HG02938 (cell line): ENCODE data around the gene ODAD3.
"Not testable (repeated sequence)": the region's sequence is repeated elsewhere in the genome, so short reads cannot be mapped to it uniquely, and the experiment has no call there.

Source experiments
- ATAC-seq: cut with Tn5 transposase; IDR thresholded peaks from one replicate; pipeline ENCODE4 v1.9.1; 2021; ENCODE audit warnings: mild to moderate bottlenecking, moderate library complexity; ENCODE audit not compliant: unreplicated experiment

Gene ODAD3

GRCh38 chr19:11435057-11435832 lies at the start of gene ODAD3, which contains the start of gene PRKCSH:
ODAD3 (minus strand) TSS chr19:11435121; CDS start chr19:11435016, 105 bp downstream.
PRKCSH (plus strand) TSS chr19:11435635; CDS start chr19:11436118, 483 bp downstream.
- ATAC-seq, result peak; percentile 83

- no peak for ATAC-seq
Observed at GRCh38 chr19:11483366-11484111, 48.6 kb upstream of the ODAD3 start.

GRCh38 chr19:11482384-11483050 lies 47.6 kb upstream of the ODAD3 start:
- ATAC-seq, result no peak

- no peak for ATAC-seq
Observed at GRCh38 chr19:11481534-11482383, 46.8 kb upstream of the ODAD3 start.

DNA sequence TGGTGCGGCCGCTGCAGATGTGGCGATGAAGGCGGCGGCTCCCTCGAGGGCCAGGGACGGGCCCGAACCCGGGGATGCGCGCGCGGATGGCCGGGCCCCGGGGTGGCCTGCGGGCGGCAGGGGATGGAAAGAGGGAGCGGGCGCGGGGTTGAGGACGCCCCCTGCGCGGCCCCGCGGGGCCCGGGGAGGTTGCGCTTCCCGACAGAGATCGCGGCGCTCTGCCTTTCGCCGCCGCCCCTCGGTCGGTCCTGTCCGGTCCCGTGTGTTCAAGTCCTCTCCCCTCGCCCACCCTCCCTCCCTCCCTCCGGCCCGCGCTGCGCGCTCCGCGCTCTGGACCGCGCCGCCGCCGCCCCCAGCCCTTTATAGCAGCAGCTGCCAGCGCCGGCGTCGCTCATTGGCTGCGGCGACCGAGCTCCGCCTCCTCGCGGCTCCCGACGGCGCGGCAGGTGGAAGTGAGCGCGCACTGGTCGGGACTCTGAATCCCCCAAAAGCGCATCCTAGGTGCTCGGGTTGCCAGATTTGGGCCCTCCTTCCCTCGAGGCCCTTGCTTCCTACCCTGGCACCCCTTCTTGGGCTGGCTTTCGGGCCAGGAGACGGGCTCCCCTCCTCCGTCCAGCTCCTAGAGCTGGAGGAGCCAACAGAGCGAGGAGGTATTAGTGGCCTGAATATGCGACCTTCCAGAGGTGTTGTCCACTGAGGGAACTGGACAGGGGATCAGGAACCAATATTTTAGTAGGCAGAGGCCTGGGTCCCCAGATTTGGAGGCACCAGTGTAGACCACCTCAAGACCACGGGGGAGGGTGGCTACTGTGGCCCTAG lies 46.0 kb upstream of the ODAD3 start, which contains the start of gene ELAVL3:
ELAVL3 (minus strand) TSS at position 332 of the 819 bp plus-strand sequence. CDS start 438 bp downstream, outside the sequence.
- ATAC-seq, result no peak

DNA sequence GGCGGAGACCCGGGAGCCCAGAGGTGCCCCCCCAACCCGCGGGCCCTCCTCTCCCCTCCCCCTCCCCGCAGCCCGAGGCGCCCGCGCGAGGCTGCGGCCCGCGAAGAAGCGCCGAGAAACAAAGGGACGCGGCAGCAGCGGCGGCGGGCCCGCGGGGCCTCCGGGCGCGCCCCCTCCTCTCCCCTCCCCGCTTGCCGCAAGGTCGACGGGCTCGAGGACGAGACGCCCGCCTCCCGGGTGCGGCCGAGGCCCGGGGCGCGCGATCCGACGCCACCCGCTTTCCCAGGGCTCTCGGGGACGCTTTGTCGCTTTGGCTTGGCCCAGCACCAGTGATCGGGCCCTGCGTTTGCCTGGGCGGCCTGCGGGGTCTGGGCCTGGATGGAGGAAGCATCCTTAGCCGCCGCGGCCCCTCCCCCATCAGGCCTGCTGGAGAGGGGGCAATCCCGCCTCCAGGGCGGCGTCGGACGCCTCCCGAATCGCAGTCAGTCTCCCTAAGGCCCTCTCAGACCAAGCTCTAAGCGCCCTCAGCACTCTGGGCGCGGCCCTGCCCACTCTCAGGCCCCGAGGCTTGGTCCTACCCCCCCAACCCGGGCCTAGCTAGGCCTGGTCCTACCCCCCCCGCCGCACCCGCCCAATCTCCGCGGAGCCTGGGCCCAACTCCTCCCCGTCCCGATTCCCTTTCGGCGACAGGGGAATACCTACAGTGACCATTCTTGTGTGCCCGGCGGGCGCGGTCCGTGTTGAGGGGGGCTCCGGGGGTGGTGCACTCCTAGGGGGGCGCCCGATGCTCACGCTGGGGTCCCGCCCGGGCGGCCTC lies 45.2 kb upstream of the ODAD3 start:
- no peak for ATAC-seq

DNA sequence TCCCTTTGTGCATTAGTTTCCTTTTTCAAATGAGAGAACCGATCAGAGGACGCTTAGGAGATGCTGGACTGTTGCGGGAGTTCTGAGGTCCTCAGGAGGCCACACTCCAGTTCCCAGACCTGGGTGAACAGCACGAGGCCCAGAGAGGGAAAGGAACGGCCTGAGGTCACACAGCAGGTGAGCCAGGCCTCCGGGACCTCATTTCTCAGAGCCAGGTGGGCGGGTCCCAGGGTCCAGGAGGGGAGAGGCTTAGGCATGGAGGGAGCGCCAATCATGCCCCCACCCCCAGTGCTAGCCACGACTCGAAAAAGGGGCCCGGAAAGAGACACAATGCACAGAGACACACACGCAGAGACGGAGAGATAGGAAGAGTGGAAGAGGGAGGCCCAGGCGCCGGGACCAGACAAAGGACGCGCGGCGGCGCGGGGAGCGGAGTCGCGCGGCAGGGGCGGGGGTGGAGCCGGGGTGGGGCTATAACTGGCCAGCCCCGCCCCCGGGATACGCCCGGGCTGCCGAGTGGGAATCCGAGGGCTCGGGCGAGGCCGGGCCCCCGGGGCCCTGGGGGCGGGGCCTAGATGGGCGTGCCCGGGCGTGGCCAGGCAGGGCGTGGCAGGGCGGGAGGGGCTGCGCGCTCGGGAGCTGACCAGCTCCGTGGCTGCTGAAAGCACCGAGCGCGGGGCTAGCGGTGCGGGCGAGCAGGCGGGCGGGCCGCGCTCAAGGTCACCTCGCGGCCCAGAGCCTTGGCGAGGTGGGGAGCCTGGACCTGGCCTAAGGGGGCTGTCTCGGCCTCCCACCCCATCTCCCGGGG lies 44.4 kb upstream of the ODAD3 start:
- no peak for ATAC-seq

DNA sequence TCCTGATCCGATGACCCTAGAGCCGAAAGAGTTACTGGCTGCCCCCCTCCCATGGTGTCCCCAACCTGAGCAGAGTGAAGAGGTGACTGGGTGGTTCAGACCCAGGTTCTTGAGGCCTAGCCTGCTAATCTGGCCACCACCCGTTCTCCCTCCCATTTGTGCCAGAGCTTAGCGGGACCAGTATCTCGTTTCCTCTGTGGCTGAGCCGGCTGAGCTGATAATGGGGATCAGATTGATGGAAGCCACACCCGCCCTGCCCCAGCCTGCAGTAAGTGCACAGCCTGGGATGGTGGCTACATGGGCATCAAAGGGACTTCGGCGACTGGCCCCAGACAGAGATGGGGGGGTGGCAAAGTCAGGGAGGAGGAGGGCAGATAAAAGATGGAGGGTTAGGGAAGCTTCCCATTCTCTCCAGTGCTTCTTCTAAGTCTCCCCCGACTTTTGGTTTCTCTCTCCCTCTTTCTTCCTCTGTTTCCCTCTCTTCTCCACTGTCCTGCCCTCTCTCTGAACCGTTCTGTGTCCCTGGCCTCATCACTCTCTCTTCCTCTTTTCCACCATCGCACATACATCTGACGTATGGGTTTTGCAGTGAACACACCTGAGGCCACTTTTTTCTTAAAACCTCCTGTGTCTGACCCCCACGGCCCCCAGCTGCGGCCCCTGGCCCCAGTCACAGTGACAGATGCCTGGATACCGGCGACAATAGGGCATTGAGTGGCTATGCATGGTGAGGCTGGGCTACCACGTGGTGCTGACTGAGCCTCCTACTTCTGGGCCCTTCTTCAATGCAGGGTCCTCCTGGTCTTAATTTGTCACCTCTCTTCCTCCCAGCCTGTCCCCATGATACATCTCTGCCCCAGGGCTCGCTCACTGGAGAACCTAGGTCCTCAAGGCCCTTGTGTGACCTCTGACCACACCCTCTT lies 43.5 kb upstream of the ODAD3 start:
- ATAC-seq, result no peak

GRCh38 chr19:11475861-11476260 lies 40.9 kb upstream of the ODAD3 start:
- no peak for ATAC-seq

DNA sequence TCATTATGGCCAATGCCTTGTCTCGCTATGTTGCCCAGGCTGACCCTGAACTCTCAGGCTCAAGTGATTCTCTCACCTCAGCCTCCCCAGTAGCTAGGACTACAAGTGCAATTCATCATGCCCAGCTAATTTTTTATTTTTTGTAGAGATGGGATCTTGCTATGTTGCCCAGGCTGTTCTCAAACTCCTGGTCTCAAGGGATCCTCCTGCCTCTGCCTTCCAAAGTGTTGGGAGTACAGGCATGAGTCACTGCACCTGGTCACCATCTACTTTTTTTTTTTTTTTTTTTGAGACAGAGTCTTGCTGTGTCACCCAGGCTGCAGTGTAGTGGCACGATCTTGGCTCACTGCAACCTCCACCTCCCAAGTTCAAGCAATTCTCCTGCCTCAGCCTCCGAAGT lies 40.4 kb upstream of the ODAD3 start:
- not testable (repeated sequence) for ATAC-seq

DNA sequence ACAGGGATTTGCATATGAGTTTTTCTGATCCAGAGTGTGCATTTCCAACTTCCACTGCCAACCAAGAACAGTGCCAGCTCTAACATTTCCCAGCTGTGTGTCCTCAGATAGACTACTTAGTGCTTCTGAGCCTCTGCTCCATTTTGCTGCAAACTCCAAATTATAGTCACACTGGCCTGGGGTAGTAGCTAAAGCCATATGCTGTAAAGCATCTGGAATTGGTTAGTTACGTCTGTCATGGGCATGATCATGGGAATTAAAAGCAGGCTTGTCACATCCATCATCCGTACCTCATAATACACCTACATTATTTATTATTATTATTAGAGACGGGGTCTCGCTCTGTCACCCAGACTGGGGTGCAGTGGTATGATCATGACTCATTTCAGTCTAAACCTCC lies 38.8 kb upstream of the ODAD3 start:
- ATAC-seq, result no peak

- ATAC-seq, result not testable (repeated sequence)
Observed at GRCh38 chr19:11468266-11468845, 33.4 kb upstream of the ODAD3 start.

GRCh38 chr19:11465600-11465999 lies 30.7 kb upstream of the ODAD3 start:
- no peak for ATAC-seq

DNA sequence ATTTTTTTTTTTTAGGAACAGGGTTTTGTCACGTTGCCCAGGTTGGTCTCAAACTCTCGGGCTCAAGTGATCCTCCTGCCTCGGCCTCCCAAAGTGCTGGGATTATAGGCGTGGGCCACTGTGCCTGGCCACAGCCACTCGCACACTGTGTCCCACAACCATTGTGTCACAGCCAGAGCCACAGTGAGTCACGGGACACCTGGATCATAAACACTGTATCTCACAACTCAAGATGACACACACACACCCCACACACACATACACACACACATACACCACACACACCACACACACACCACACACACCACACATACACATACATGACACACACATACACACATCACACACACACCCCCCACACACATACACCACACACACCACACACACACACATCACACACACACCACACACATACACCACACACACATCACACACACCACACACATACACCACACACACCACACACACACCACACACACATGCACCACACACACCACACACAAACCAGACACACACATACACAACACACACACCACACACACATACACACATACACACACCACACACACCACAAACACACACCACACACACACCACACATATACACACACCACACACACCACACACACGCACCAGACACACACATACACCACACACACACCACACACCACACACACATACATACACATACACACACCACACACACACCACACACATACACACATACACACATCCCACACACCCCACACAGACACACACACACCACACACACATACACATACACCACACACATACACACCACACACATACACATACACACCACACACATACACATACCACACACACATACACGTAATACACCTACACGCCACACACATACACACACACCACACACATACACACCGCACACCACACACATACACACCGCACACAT lies 29.7 kb upstream of the ODAD3 start:
- no peak for ATAC-seq

DNA sequence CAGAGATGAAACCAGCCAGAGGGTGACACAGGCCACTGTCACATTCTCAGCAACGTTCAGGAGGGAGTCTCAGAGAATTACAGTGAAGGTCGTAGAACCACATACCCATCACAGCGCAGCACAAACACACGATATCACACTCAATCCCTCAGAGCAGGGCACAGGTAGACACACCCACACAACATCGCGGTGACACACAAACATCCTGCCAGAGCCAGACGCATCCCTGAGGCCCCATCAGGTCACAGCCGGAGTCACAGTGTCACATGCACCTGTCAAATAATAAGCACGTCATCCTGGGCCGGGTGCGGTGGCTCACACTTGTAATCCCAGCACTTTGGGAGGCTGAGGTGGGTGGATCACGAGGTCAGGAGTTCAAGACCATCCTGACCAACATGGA lies 28.5 kb upstream of the ODAD3 start:
- no peak for ATAC-seq
